MM.1S (cell line): ENCODE data around the gene ANXA10.

Source experiments
- DNase-seq: peaks from one replicate; pipeline ENCODE4 v3.0.0-alpha.2; 2015
- H2AFZ ChIP-seq: fragments of 300-600 bp; sonication (generic); 2 replicates; pipeline ENCODE4 v1.6.0; 2016; ENCODE audit warnings: antibody characterized with exemption, low read length
- H3F3A ChIP-seq: fragments of 300-600 bp; sonication (generic); 2 replicates; pipeline ENCODE4 v1.6.1; 2016; ENCODE audit warnings: mild to moderate bottlenecking, antibody characterized with exemption, low read length, moderate library complexity, mixed read lengths; ENCODE audit not compliant: insufficient read depth
- H3K27ac ChIP-seq: fragments of 300-600 bp; sonication (generic); 2 replicates; pipeline ENCODE4 v1.5.1; 2016; ENCODE audit warnings: mild to moderate bottlenecking, low read length
- H3K27me3 ChIP-seq: fragments of 300-600 bp; sonication (generic); replicated peaks from 2 replicates; pipeline ENCODE4 v1.6.0; 2016; ENCODE audit warnings: low read length; ENCODE audit not compliant: insufficient read depth
- H3K36me3 ChIP-seq: fragments of 300-600 bp; sonication (generic); replicated peaks from 2 replicates; pipeline ENCODE4 v1.6.1; 2016; ENCODE audit warnings: mild to moderate bottlenecking, low read length, mixed read lengths; ENCODE audit not compliant: insufficient read depth
- H3K4me1 ChIP-seq: fragments of 300-600 bp; sonication (generic); 2 replicates; pipeline ENCODE4 v1.6.1; 2016; ENCODE audit warnings: low read length, mixed read lengths
- H3K4me2 ChIP-seq: fragments of 300-600 bp; sonication (generic); 2 replicates; pipeline ENCODE4 v1.6.0; 2016; ENCODE audit warnings: low read depth, low read length
- H3K4me3 ChIP-seq: fragments of 300-600 bp; sonication (generic); 2 replicates; pipeline ENCODE4 v1.5.1; 2016; ENCODE audit warnings: low read length, mixed read lengths
- H3K79me2 ChIP-seq: fragments of 300-600 bp; sonication (generic); 2 replicates; pipeline ENCODE4 v1.6.1; 2016; ENCODE audit warnings: mixed run types, low read length, mixed read lengths
- H3K9ac ChIP-seq: fragments of 300-600 bp; sonication (generic); 2 replicates; pipeline ENCODE4 v1.6.1; 2016; ENCODE audit warnings: low read length, mixed read lengths
- H3K9me2 ChIP-seq: fragments of 300-600 bp; sonication (generic); replicated peaks from 2 replicates; pipeline ENCODE4 v1.6.1; 2016; ENCODE audit warnings: mild to moderate bottlenecking, low read length, mixed read lengths; ENCODE audit not compliant: insufficient read depth
- H3K9me3 ChIP-seq: fragments of 300-600 bp; sonication (generic); replicated peaks from 2 replicates; pipeline ENCODE4 v1.6.1; 2016; ENCODE audit warnings: mild to moderate bottlenecking, low read length, mixed read lengths; ENCODE audit not compliant: insufficient read depth
- H4K20me1 ChIP-seq: fragments of 300-600 bp; sonication (generic); 2 replicates; pipeline ENCODE4 v1.6.1; 2016; ENCODE audit warnings: mild to moderate bottlenecking, low read length, moderate library complexity, mixed read lengths; ENCODE audit not compliant: insufficient read depth
- EZH2 ChIP-seq: fragments of 300-600 bp; sonication (generic); optimal IDR thresholded peaks from 2 replicates; pipeline ENCODE3; 2017; ENCODE audit warnings: low read depth, mild to moderate bottlenecking, antibody characterized with exemption, low read length, mixed read lengths
- EZH2phosphoT487 ChIP-seq: fragments of 300-600 bp; sonication (generic); IDR thresholded peaks from 2 replicates; pipeline ENCODE4 v1.6.1; 2018; ENCODE audit warnings: antibody characterized with exemption, low read length
- TF ChIP-seq, protein P1 (sequence below): fragments of 300-600 bp; sonication (generic); IDR thresholded peaks from 2 replicates; pipeline ENCODE4 v1.5.1; 2016; ENCODE audit warnings: antibody characterized with exemption, low read length, mixed read lengths

ANXA10 gene

DNA sequence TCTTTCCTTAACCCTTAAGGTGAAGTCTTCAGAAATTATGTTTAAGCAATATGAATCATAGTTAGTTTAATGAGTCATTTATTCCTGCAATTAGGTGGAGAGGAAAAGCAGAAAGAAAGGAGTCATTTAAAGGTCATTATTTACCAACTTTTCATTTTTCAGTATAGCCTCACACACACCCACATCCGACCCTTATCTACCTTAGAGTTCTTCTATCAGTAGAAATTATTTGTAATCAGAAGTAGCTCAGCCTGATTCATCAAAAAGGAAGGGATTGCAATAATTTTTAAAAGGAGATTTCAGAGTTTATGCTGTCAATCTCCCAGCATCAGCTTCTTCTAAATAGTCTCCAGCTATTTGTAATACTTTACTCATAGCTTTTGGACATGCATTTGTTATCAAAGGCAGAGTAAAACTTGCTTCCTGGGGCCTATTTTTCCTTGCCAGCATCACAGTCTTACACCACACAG is 5.9 kb downstream of the ANXA10 start:
- Histone ChIP-seq H3K9me2 (no peaks in the 10 kb centered on the region), H3K4me2 (no peak overlapping the region)

DNA sequence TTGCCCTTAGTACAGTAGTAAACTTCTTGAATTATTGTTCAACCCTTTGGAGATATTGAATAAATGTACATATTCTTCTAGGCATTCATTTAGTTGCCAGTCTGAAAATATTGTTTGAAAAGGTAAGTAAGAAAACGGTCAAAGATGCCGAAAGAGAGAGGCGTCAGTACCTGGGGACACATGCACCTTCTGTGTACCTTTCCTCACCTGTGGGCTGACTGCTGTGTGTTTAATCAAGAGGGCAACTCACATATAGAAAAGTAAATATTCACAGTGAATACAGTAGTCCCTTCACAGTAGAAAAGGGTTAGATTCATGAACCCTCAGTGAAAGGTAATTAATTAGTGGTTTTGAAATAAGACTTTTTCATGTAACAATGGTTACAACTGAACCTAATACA is 6.9 kb downstream of the ANXA10 start:
- no peaks in the 10 kb centered on the region for H3K9me3 ChIP-seq
- H4K20me1 ChIP-seq, result no peaks in the 10 kb centered on the region
- H3K36me3 ChIP-seq, result no peaks in the 10 kb centered on the region
- no peak for DNase-seq
- H3K27me3 ChIP-seq, result no peaks in the 10 kb centered on the region
- H2AFZ ChIP-seq, result no peak overlapping the region
- H3K79me2 ChIP-seq, result no peaks in the 10 kb centered on the region
- no peak overlapping the region for H3K4me2 ChIP-seq
- no peak overlapping the region for H3K27ac ChIP-seq
- no peaks in the 10 kb centered on the region for H3K4me1 ChIP-seq
- H3K9me2 ChIP-seq, result no peaks in the 10 kb centered on the region
- H3F3A ChIP-seq, result no peaks in the 10 kb centered on the region
- TF ChIP-seq EZH2 (no peak), EZH2phosphoT487 (no peak)
- TF ChIP-seq, protein P1, sequence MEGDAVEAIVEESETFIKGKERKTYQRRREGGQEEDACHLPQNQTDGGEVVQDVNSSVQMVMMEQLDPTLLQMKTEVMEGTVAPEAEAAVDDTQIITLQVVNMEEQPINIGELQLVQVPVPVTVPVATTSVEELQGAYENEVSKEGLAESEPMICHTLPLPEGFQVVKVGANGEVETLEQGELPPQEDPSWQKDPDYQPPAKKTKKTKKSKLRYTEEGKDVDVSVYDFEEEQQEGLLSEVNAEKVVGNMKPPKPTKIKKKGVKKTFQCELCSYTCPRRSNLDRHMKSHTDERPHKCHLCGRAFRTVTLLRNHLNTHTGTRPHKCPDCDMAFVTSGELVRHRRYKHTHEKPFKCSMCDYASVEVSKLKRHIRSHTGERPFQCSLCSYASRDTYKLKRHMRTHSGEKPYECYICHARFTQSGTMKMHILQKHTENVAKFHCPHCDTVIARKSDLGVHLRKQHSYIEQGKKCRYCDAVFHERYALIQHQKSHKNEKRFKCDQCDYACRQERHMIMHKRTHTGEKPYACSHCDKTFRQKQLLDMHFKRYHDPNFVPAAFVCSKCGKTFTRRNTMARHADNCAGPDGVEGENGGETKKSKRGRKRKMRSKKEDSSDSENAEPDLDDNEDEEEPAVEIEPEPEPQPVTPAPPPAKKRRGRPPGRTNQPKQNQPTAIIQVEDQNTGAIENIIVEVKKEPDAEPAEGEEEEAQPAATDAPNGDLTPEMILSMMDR, result no peak
- no peak overlapping the region for H3K9ac ChIP-seq
- no peak overlapping the region for H3K4me3 ChIP-seq

More for the DNA sequence above, 5.9 kb downstream of the ANXA10 start:
- Histone ChIP-seq H3K4me1 (no peaks in the 10 kb centered on the region), H3K79me2 (no peaks in the 10 kb centered on the region), H3K27me3 (no peaks in the 10 kb centered on the region), H3K36me3 (no peaks in the 10 kb centered on the region), H3K9ac (no peak overlapping the region), H3K27ac (no peak overlapping the region), H3K9me3 (no peaks in the 10 kb centered on the region), H2AFZ (no peak overlapping the region), H4K20me1 (no peaks in the 10 kb centered on the region), H3K4me3 (no peak overlapping the region), H3F3A (no peaks in the 10 kb centered on the region)
- DNase-seq, result no peak
- TF ChIP-seq, protein P1, result no peak
- TF ChIP-seq EZH2phosphoT487, result no peak
- no peak for TF ChIP-seq EZH2

DNA sequence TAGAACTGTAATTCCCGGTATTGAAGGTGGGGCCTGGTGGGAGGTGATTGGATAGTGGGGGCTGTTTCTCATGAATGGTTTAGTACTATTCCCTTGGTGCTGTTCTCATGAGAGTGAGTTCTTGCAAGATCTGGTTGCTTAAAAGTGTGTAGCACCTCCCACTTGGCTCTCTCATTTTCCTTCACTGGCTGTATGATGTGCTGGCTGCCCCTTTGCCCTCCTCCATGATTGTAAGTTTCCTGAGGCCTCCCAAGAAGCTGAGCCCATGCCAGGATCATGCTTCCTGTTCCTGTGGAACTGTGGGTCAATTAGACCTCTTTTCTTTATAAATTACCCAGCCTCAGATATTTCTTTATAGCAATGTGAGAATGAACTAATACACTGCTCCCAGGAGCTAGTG is 8.7 kb downstream of the ANXA10 start:
- H3K4me1 ChIP-seq, result no peaks in the 10 kb centered on the region
- H3K27me3 ChIP-seq, result no peaks in the 10 kb centered on the region
- no peaks in the 10 kb centered on the region for H3K36me3 ChIP-seq
- no peak overlapping the region for H2AFZ ChIP-seq
- H3K9ac ChIP-seq, result no peak overlapping the region
- no peaks in the 10 kb centered on the region for H3K79me2 ChIP-seq
- no peaks in the 10 kb centered on the region for H3K9me2 ChIP-seq
- no peak overlapping the region for H3K4me3 ChIP-seq
- TF ChIP-seq, protein P1, result no peak
- TF ChIP-seq EZH2phosphoT487, result no peak
- TF ChIP-seq EZH2, result no peak
- no peak overlapping the region for H3K27ac ChIP-seq
- H3F3A ChIP-seq, result no peaks in the 10 kb centered on the region
- no peaks in the 10 kb centered on the region for H4K20me1 ChIP-seq
- no peak overlapping the region for H3K4me2 ChIP-seq
- DNase-seq, result no peak
- H3K9me3 ChIP-seq, result no peaks in the 10 kb centered on the region

DNA sequence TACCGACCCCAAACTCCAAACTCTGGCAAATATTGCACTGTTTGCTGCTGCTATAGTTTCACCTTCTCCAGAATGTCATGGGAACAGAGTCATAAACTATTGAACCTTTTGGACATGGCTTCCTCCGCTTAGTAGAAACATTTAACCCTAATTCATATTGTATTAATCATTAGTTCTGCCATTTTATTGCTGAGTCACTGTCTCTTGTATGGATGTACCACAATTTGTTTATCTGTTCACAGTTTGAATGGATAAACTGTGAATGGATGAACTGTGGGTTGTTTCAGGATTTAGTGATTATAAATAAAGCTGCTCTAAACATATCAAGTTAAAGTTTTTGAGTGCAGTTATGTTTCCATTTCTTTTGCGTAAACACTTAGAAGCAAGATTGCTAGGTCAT is 10.1 kb downstream of the ANXA10 start:
- no peak for DNase-seq
- TF ChIP-seq EZH2phosphoT487 (no peak), EZH2 (no peak)
- TF ChIP-seq, protein P1, result no peak
- no peaks in the 10 kb centered on the region for H3K27me3 ChIP-seq
- no peak overlapping the region for H3K4me2 ChIP-seq
- H3K36me3 ChIP-seq, result no peaks in the 10 kb centered on the region
- H4K20me1 ChIP-seq, result no peaks in the 10 kb centered on the region
- H3K4me1 ChIP-seq, result no peaks in the 10 kb centered on the region
- H2AFZ ChIP-seq, result no peak overlapping the region
- H3K4me3 ChIP-seq, result no peak overlapping the region
- H3K27ac ChIP-seq, result no peak overlapping the region
- no peaks in the 10 kb centered on the region for H3K9me2 ChIP-seq
- H3F3A ChIP-seq, result no peaks in the 10 kb centered on the region
- H3K9me3 ChIP-seq, result no peaks in the 10 kb centered on the region
- H3K9ac ChIP-seq, result no peak overlapping the region
- H3K79me2 ChIP-seq, result no peaks in the 10 kb centered on the region
